ENCODE measurements around the gene MAP3K2.

Gene MAP3K2

DNA sequence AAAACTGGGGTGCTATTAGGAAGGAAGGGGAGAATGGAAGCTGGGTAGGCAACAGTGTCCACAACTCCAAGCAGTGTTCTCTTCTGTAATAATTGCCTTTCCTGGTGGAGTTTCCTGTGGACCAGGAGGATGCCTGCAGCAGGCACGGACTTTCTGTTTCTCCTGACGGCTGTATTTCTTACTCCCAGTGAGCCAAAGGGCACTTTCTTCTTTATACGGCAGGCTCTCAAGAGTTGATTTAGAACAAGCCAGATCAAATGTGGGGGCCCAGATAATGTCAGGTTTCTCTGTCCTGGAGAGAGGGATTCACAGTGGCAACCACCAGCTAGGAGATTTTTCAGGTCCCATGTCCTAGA, 17.5 kb upstream of the MAP3K2 start:
- DNase-seq (ENCODE audit: low spot score in 2 of 2) (no peak), ATAC-seq (ENCODE audit: low read depth) (no peak)
- Mint-ChIP-seq H3K9me3 (no peaks in the 10 kb centered on the region), H3K4me1 (peaks cover 23% of the 10 kb centered on the region), H3K36me3 (no peaks in the 10 kb centered on the region), H3K27ac (no peak overlapping the region), H3K27me3 (no peaks in the 10 kb centered on the region), H3K4me3 (no peak overlapping the region)

DNA sequence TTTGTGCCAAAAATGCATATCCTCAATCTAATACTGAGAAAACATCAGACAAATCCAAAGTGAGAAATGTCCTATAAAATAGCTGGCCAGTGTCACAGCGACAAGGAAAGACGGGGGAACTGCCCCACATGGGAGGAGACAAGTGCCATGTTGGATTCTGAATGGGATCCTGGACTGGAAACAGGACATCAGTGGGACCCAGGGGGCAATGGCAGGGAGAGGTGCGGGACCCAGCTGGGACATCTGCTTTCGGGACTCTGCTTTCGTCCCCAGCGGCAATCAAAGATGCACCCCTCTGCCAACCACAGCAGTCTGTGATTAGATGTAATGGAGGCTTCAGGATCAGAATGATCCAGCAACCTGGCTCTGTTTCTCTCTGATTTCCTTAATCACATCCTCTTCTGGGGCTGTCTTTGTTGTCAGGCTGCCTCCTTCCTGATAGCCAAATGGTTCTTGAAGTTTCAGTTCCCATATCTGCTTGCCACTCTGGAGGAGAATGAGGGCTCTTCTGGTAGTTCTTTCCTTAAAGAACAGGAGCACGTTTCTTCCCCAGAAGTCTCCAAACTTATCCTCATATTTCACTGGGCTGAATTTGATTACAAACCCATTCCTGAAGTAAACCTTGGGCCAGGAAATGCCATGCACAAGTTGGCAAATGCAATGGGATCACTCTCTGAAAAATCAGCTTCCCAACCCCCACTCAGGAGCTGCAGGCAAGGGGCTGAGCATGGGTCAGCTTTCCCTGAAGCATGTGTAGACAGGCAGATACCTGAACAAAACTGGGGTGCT, 16.9 kb upstream of the MAP3K2 start:
- Mint-ChIP-seq H3K27me3 (no peaks in the 10 kb centered on the region), H3K27ac (peak overlapping the region; percentile 63), H3K9me3 (no peaks in the 10 kb centered on the region), H3K4me3 (no peak overlapping the region), H3K4me1 (peaks cover 23% of the 10 kb centered on the region), H3K36me3 (no peaks in the 10 kb centered on the region)
- no peak for DNase-seq (ENCODE audit: low spot score in 2 of 2)
- ATAC-seq (ENCODE audit: low read depth) = peak; percentile 36

GRCh38 chr2:127403460-127403859, 15.7 kb upstream of the MAP3K2 start:
- Mint-ChIP-seq H3K9me3 (no peaks in the 10 kb centered on the region), H3K27me3 (no peaks in the 10 kb centered on the region), H3K36me3 (no peaks in the 10 kb centered on the region), H3K4me1 (peaks cover 23% of the 10 kb centered on the region), H3K27ac (no peak overlapping the region), H3K4me3 (no peak overlapping the region)
- DNase-seq (ENCODE audit: low spot score in 2 of 2) (no peak), ATAC-seq (ENCODE audit: low read depth) (no peak)

DNA sequence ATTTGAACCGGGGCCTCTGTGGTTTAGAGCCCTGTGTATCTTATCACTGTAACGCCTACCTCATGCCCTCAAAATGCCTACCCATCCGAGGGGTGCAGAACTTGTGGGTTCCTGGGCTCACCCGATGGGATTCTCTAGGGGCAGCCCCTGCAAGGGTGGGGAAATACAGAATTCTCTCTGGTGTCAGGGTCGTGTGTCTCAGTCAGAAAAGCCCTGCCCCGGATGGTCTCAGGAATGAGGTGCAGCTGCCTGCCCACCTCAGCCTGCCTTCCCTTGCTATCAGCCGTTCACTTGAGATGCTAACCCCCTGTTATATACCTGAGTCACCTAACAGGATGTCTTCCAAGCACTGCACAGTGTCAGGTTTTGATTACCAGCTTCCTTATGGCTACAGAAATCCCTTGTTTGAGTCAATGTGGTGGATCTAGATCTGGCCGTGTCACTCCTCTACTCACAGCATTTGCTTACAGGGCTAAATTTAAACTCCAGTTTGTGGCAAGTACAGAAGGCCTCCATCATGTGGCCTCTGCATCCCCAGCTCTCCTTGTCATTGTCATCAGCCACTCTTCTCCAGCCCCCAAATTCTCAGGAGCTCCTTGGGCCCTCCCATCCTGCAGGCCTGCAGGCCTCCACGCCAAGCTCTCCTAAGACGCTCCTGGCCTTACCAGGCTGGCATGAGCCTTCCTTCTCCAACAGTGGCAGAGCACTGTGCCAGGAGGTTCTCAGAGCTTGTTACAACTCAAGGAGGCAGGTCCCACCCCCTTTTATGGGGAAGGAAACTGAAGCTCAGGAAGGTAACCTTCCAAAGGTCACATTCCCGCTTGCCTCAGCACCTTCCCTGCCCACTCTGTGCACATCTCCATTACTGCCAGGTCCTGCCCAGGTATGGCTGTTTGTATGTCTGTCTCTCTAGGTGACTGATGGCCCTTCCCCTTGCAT, 14.3 kb upstream of the MAP3K2 start:
- ATAC-seq (ENCODE audit: low read depth) (no peak), DNase-seq (ENCODE audit: low spot score in 2 of 2) (no peak)
- peaks cover 25% of the 10 kb centered on the region for H3K4me1 Mint-ChIP-seq
- H3K9me3 Mint-ChIP-seq = no peaks in the 10 kb centered on the region
- no peak overlapping the region for H3K27ac Mint-ChIP-seq
- H3K4me3 Mint-ChIP-seq = no peak overlapping the region
- H3K36me3 Mint-ChIP-seq = no peaks in the 10 kb centered on the region
- H3K27me3 Mint-ChIP-seq = no peaks in the 10 kb centered on the region

DNA sequence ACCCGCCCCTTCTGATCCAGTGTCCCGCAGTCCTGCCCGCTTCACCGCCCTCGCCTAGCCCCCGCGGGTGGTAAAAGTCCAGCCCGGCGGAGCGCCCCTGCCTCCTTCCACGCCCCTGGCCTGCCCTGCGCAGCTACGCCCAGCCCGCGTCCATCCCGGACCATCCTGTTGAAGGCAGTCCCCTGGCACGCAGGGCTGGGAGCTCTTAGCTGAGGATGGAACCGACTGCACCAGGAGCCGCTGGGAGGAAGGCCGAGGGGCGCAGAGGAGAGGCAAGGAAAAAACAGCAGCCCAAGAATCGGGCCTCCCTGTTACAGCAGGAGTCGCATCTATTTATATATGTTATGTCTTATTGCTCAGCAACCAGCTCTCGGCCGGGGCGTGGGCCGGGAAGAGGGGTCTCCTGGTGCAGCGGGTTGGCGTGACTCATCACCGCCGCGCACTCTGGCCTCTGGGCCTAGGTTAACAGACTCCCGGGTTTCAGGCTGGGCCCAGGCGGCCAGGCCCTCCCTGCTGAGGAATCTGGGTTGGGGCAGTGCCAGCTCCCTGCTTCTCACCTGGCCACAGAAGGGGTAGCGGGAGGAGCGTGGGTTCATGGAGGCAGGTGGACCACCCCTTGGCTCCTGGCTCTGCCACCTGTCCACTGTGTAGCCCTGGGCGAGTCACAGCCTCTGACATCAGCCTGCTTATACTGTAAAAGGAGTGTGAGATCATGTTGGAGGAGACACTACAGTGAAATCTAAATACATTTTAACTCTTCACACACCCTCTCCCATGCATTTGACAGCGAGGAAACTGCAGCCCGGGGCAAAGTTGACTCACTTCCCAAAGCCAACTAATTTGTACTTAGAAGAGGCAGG, 13.4 kb upstream of the MAP3K2 start:
- no peak for DNase-seq (ENCODE audit: low spot score in 2 of 2)
- no peak for ATAC-seq (ENCODE audit: low read depth)

DNA sequence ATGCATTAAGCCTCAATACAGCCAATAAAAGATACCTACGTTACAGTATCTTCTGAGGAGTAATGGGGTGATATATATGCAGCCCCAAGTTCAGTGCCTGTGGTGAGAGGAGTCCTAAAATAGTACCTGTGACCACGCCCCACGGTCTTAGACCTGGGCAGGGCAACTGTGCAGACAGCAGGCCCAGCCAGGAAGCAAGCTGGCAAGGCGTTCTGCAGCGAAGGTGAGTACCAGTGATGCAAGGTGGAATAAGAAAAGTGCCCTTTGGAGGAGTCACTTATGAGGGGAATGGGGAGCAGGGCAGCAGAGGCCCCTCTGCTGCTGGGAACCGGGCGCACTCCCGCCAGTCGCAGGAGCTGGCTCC, 12.7 kb upstream of the MAP3K2 start:
- H3K27me3 Mint-ChIP-seq = no peaks in the 10 kb centered on the region
- DNase-seq (ENCODE audit: low spot score in 2 of 2) (no peak), ATAC-seq (ENCODE audit: low read depth) (no peak)
- H3K36me3 Mint-ChIP-seq = peaks cover 1% of the 10 kb centered on the region
- H3K9me3 Mint-ChIP-seq = no peaks in the 10 kb centered on the region
- no peak overlapping the region for H3K4me3 Mint-ChIP-seq
- H3K4me1 Mint-ChIP-seq = peaks cover 25% of the 10 kb centered on the region
- no peak overlapping the region for H3K27ac Mint-ChIP-seq

More for the DNA sequence above, 13.4 kb upstream of the MAP3K2 start:
- H3K9me3 Mint-ChIP-seq = no peaks in the 10 kb centered on the region
- H3K4me3 Mint-ChIP-seq = no peak overlapping the region
- peaks cover 25% of the 10 kb centered on the region for H3K4me1 Mint-ChIP-seq
- H3K27me3 Mint-ChIP-seq = no peaks in the 10 kb centered on the region
- H3K36me3 Mint-ChIP-seq = no peaks in the 10 kb centered on the region
- H3K27ac Mint-ChIP-seq = no peak overlapping the region

- DNase-seq (ENCODE audit: low spot score in 2 of 2) (no peak), ATAC-seq (ENCODE audit: low read depth) (no peak)
- H3K27ac Mint-ChIP-seq = no peak overlapping the region
- H3K9me3 Mint-ChIP-seq = no peaks in the 10 kb centered on the region
- peaks cover 12% of the 10 kb centered on the region for H3K4me1 Mint-ChIP-seq
- no peak overlapping the region for H3K4me3 Mint-ChIP-seq
- H3K27me3 Mint-ChIP-seq = no peaks in the 10 kb centered on the region
- peaks cover 8% of the 10 kb centered on the region for H3K36me3 Mint-ChIP-seq
These were observed 10.4 kb upstream of the MAP3K2 start for GRCh38 chr2:127398239-127398590.

DNA sequence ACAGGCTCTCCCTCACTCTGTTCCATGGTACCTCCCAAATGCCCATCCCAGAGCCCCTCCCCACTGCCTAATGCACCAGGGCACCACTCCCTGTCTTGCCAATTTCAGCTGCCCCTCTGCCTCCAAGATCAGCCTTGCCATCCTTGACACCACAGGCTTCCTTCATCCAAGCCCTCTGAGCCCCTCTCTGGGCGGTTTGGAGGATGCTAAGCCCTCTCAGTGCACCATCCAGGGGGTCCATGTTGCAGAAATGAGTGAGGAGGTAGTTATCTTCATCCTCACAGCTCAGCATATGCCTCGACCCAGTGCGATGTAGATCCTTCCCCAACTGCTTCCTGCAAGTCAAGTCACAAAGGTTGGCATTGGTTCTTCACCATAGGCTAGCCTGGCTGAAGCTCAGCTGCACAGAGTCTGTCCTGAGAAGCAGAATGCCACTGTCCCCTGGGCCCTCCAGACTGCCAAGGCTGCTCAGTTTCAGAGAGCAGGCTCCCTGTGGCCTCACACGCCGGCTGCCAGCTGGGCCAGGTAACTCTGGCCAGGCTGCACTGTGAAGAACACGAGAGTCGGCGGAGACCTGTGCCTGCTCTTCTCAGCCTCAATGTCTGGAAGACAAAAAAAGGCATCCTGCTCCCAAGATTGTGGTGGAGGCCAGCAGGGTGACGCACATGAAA, 9.9 kb upstream of the MAP3K2 start:
- no peaks in the 10 kb centered on the region for H3K9me3 Mint-ChIP-seq
- no peaks in the 10 kb centered on the region for H3K27me3 Mint-ChIP-seq
- peaks cover 9% of the 10 kb centered on the region for H3K36me3 Mint-ChIP-seq
- H3K4me1 Mint-ChIP-seq = peaks cover 12% of the 10 kb centered on the region
- H3K4me3 Mint-ChIP-seq = no peak overlapping the region
- no peak overlapping the region for H3K27ac Mint-ChIP-seq
- no peak for DNase-seq (ENCODE audit: low spot score in 2 of 2)
- no peak for ATAC-seq (ENCODE audit: low read depth)

DNA sequence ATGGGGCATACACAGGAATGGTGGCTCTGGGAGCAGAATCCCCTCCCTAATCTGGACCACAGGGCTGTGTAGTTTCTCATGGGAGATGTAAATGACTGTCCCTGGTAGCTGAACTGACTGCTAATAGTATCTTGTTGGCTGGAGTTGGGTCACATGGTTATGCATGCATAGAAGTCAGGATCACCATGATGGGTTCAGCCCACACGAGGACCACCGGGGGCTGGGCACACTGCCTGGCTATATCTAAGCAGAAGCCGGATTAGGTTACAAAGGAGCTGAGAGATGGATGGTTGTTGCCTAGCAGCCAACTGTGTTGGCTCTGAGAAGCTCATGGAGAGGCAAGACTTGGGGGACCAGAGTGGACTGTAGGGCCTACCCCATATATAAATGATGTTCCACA, 6.7 kb upstream of the MAP3K2 start:
- no peak for DNase-seq (ENCODE audit: low spot score in 2 of 2)
- Mint-ChIP-seq H3K27ac (no peak overlapping the region), H3K4me1 (peaks cover 22% of the 10 kb centered on the region), H3K27me3 (no peaks in the 10 kb centered on the region), H3K36me3 (peaks cover 9% of the 10 kb centered on the region), H3K9me3 (no peaks in the 10 kb centered on the region), H3K4me3 (no peak overlapping the region)
- ATAC-seq (ENCODE audit: low read depth) = no peak

DNA sequence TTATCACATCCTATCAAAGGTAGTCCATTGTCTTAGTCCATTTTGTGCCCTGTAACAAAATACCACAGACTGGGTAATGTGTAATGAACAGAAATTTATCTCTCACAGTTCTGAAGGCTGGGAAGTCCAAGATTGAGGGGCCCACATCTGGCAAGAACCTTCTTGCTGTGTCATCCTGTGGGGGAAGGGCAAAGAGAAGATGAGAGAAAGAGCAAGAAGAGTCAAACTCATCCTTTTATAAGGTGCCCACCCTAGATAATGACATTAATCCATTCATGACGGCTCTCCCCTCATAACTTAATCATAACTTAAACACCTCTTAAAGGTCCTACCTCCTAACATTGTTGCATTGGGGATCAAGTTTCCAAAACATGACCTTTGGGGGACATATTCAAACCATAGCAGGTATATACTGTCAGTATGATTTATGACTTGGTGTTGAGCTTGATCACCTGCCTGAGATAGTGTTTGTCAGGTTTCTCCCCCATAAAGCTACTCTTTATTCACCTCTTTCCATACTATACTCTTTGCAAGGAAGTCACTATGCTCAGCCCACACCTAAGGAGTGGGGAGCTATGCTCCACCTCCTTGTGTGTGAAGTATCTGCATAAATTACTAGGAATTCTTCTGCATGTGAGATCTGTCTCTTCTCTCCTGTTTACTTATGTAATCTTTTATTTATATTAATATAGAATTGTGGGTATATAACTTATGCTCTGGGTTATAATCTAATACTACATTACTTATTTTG, 5.2 kb upstream of the MAP3K2 start:
- Mint-ChIP-seq H3K36me3 (peaks cover 9% of the 10 kb centered on the region), H3K4me1 (peaks cover 34% of the 10 kb centered on the region), H3K9me3 (no peaks in the 10 kb centered on the region), H3K4me3 (no peak overlapping the region), H3K27me3 (no peaks in the 10 kb centered on the region), H3K27ac (peak overlapping the region; percentile 99)
- DNase-seq (ENCODE audit: low spot score in 2 of 2) (no peak), ATAC-seq (ENCODE audit: low read depth) (no peak)

DNA sequence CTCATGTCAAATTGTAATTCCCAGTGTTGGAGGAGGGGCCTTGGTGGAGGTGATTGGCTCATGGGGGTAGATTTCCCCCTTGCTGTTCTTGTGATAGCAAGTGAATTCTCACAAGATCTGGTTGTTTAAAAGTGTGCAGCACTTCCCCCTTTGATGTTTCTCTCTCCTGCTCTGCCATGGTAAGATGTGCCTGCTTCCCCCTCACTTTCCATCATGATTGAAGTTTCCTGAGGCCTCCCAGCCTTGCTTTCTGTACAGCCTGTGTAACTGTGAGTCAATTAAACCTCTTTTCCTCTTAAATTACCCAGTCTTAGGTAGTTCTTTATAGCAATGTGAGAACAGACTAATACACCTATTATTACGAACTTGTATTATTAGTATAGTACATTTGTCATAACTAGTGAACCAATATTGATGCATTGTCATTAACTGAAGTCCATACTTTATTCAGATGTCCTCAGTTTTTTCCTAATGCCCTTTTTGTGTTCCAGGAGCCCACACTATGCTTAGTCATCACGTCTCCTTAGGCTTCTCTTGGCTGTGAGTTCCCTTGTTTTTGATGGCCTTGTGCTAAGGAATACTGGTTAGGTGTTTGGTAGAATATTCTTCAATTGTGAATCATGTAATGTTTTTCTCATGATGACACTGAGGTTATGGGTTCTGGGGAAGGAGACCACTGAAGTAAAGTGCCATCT, 4.5 kb upstream of the MAP3K2 start:
- Mint-ChIP-seq H3K4me3 (no peak overlapping the region), H3K27me3 (no peaks in the 10 kb centered on the region), H3K27ac (peak overlapping the region; percentile 99), H3K4me1 (peaks cover 32% of the 10 kb centered on the region), H3K36me3 (peaks cover 9% of the 10 kb centered on the region), H3K9me3 (no peaks in the 10 kb centered on the region)
- no peak for ATAC-seq (ENCODE audit: low read depth)
- DNase-seq (ENCODE audit: low spot score in 2 of 2) = no peak

GRCh38 chr2:127389778-127390435, 2.1 kb upstream of the MAP3K2 start:
- ATAC-seq (ENCODE audit: low read depth) = peak; percentile 32
- Mint-ChIP-seq H3K9me3 (no peaks in the 10 kb centered on the region), H3K4me3 (peak overlapping the region; percentile 81), H3K27me3 (no peaks in the 10 kb centered on the region), H3K27ac (peak overlapping the region; percentile 99), H3K4me1 (peaks cover 44% of the 10 kb centered on the region), H3K36me3 (peaks cover 10% of the 10 kb centered on the region)
- peak; percentile 38 to 50 for DNase-seq (ENCODE audit: low spot score in 2 of 2)
